ENCODE results near the gene AMIGO2. TPM values are rescaled to one million over a fixed set of nuclear protein-coding genes. Genes with fewer than 3 reads are reported as not detected.

The AMIGO2 gene
- polyA plus RNA-seq, 1 donor = 40.5 TPM

GRCh38 chr12:47035484-47035883, 44.3 kb downstream of the AMIGO2 start:
- no peak for DNase-seq

GRCh38 chr12:47034661-47035060, 45.1 kb downstream of the AMIGO2 start:
- DNase-seq = no peak

GRCh38 chr12:47033789-47034555, 45.8 kb downstream of the AMIGO2 start:
- no peak for DNase-seq

- no peak for DNase-seq
Observed at GRCh38 chr12:47033081-47033480, 46.7 kb downstream of the AMIGO2 start.

GRCh38 chr12:47032644-47033043, 47.1 kb downstream of the AMIGO2 start:
- DNase-seq = peak; percentile 67

- no peak for DNase-seq
Observed at GRCh38 chr12:47029903-47030302, 49.9 kb downstream of the AMIGO2 start.

GRCh38 chr12:47028981-47029708, 50.6 kb downstream of the AMIGO2 start:
- no peak for DNase-seq

GRCh38 chr12:47028186-47028585, 51.6 kb downstream of the AMIGO2 start:
- no peak for DNase-seq

Other genes with a start within 250 kb of the AMIGO2 start
- gene PCED1B, start 338 bp downstream of the AMIGO2 start, polyA plus RNA-seq (ENCODE audit: insufficient read length) = 4.2 TPM